Measurements from ENCODE around the gene GTF2H3. TPM values are rescaled to one million over a fixed set of nuclear protein-coding genes. Genes with fewer than 3 reads are reported as not detected.
"Not testable (repeated sequence)": the region's sequence is repeated elsewhere in the genome, so short reads cannot be mapped to it uniquely, and the experiment has no call there.

The GTF2H3 gene
- total RNA-seq, 1 experiment from 2014 or later: 85.0 TPM

DNA sequence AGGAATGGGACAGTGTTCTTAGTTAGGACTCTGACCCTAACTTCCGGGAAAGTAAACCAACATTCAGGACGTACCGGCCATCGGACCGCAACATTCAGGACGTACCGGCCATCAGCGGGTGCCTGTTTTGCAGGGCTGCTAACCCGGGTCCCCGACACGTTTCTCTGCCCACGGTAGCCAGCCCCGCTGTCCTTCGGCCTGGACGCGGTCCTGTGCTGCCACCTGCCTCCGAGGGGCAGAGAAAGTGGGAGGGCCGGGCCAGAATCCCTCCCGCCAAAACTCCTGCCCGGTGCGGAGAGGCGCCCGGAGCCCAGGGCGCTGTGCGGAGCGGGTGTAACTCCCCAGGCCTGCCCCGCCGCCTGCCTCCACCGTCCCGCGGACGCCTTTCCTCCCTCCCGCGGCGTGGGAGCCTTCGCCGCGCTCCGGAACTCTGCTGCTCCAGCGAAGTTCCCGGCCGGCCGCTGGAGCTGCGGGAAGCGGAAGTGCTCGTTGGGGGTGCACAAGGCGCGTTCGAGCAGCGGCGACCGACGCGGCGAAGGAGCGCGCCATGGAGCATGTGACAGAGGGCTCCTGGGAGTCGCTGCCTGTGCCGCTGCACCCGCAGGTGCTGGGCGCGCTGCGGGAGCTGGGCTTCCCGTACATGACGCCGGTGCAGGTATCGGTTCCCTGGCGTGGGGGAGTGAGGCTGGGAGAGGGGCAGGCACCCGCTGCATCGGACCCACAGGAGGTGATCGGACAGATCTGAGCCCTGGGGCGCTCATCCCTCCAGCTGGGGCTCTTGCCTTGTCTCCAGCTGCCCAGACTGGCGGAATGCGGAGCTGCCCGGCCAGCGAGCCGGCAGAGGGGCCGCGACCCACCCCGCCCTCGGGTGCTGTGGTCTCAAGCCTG, 31.8 kb upstream of the GTF2H3 start, which contains the start of gene DDX55:
Gene DDX55 (plus strand): TSS at position 498 of the 888 bp plus-strand sequence. CDS start 50 bp downstream, at position 548.
- Mint-ChIP-seq H3K4me3 (ENCODE audit: unreplicated experiment) (peak within 1 kb of the TSS; percentile 98), H3K36me3 (ENCODE audit: insufficient read depth, unreplicated experiment) (peaks cover 65% of the 10 kb centered on the region), H3K27ac (ENCODE audit: low read depth, unreplicated experiment) (peak within 1 kb of the TSS; percentile 92), H3K27me3 (ENCODE audit: insufficient read depth, unreplicated experiment) (no peaks in the 10 kb centered on the region), H3K4me1 (ENCODE audit: insufficient read depth, unreplicated experiment) (peaks cover 23% of the 10 kb centered on the region), H3K9me3 (ENCODE audit: unreplicated experiment) (no peaks in the 10 kb centered on the region)
- ChIA-PET CTCF (interaction anchor here (0.6 to 1.3 kb wide), 11 partner anchors 18 to 371 kb away, joined by 3 to 6 read pairs (median 3); partner anchors contain the start of gene SBNO1), POLR2A (interaction anchor here (0.7 to 5.2 kb wide), 26 partner anchors 11 to 1146 kb away, joined by 3 to 36 read pairs (median 5); partner anchors contain the start of genes ATP6V0A2, EIF2B1, GTF2H3 and KMT5A)
- intact Hi-C loops (cut with micrococcal nuclease): no loop called here
- TSS peak; percentile 74 for BruUV-seq (replicated peaks)
- TF ChIP-seq, protein P1, sequence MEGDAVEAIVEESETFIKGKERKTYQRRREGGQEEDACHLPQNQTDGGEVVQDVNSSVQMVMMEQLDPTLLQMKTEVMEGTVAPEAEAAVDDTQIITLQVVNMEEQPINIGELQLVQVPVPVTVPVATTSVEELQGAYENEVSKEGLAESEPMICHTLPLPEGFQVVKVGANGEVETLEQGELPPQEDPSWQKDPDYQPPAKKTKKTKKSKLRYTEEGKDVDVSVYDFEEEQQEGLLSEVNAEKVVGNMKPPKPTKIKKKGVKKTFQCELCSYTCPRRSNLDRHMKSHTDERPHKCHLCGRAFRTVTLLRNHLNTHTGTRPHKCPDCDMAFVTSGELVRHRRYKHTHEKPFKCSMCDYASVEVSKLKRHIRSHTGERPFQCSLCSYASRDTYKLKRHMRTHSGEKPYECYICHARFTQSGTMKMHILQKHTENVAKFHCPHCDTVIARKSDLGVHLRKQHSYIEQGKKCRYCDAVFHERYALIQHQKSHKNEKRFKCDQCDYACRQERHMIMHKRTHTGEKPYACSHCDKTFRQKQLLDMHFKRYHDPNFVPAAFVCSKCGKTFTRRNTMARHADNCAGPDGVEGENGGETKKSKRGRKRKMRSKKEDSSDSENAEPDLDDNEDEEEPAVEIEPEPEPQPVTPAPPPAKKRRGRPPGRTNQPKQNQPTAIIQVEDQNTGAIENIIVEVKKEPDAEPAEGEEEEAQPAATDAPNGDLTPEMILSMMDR (IDR thresholded peaks at IDR 0.05; ENCODE audit: unreplicated experiment): peak; percentile 42
- DNase-seq (ENCODE audit: unreplicated experiment): peak; percentile 82

DNA sequence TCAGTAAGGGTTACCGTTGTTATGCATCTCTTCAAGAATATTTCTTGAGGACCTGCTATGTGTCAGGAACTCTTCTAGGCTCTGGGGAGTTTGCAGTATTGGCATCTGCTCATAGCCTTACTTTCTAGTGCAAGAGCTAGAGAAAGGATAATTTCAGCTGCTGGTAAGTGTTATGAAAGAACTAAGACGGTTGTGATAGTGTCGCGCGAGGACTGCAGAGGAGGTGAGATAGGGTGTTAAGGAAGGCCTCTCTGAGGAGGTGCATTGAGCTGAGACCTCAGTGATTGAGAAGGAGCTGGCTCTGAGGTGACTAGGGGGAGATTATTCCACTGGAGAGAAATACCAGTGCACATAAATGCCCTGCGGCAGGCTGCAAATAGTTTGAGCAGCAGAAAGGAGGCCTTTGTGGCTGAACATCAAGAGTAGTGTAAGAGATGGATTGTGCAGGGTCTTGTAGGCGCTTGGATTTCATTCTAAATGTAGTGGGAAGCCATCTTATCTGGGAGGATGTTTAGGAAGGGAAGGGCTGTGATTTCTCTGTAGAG, 30.9 kb upstream of the GTF2H3 start:
- peaks cover 23% of the 10 kb centered on the region for H3K4me1 Mint-ChIP-seq (ENCODE audit: insufficient read depth, unreplicated experiment)
- H3K4me3 Mint-ChIP-seq (ENCODE audit: unreplicated experiment): peak overlapping the region; percentile 98
- H3K27me3 Mint-ChIP-seq (ENCODE audit: insufficient read depth, unreplicated experiment): no peaks in the 10 kb centered on the region
- ChIA-PET CTCF (interaction anchor here (0.6 to 1.2 kb wide), 10 partner anchors 20 to 372 kb away, joined by 3 to 6 read pairs (median 4); partner anchors contain the start of gene SBNO1), POLR2A (interaction anchor here (0.5 to 5.2 kb wide), 19 partner anchors 11 to 1145 kb away, joined by 3 to 36 read pairs (median 6); partner anchors contain the start of genes KMT5A, MPHOSPH9, MTRFR and SBNO1)
- BruUV-seq (replicated peaks): TSS peak; percentile 31
- no peaks in the 10 kb centered on the region for H3K9me3 Mint-ChIP-seq (ENCODE audit: unreplicated experiment)
- intact Hi-C loops (cut with micrococcal nuclease): no loop called here
- TF ChIP-seq, protein P1 (IDR thresholded peaks at IDR 0.05; ENCODE audit: unreplicated experiment): no peak
- peak; percentile 7 for DNase-seq (ENCODE audit: unreplicated experiment)
- peaks cover 65% of the 10 kb centered on the region for H3K36me3 Mint-ChIP-seq (ENCODE audit: insufficient read depth, unreplicated experiment)
- peak overlapping the region; percentile 92 for H3K27ac Mint-ChIP-seq (ENCODE audit: low read depth, unreplicated experiment)

DNA sequence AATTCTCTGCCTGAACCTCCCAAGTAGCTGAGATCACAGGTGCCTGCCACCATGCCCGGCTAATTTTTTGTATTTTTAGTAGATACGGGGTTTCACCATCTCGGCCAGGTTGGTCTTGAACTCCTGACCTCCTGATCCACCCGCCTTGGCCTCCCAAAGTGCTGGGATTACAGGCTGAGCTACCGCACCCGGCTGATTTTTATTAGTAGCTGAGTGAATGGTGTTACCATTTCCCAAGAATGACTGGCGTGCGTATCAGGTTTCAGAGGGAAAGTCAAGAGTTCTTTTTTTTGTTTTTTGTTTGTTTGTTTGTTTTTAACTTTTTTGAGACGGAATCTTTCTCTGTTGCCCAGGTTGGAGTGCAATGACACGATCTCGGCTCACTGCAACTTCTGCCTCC, 30.1 kb upstream of the GTF2H3 start:
- Mint-ChIP-seq H3K27ac (ENCODE audit: low read depth, unreplicated experiment) (peak overlapping the region; percentile 92), H3K36me3 (ENCODE audit: insufficient read depth, unreplicated experiment) (peaks cover 65% of the 10 kb centered on the region), H3K4me1 (ENCODE audit: insufficient read depth, unreplicated experiment) (peaks cover 23% of the 10 kb centered on the region), H3K4me3 (ENCODE audit: unreplicated experiment) (peak overlapping the region; percentile 98)
- H3K9me3 Mint-ChIP-seq (ENCODE audit: unreplicated experiment); BruUV-seq (replicated peaks); H3K27me3 Mint-ChIP-seq (ENCODE audit: insufficient read depth, unreplicated experiment); DNase-seq (ENCODE audit: unreplicated experiment); intact Hi-C loops (cut with micrococcal nuclease): not testable (repeated sequence)
- POLR2A ChIA-PET: interaction anchor here (1.1 to 5.2 kb wide), 7 partner anchors 10 to 370 kb away, joined by 3 to 36 read pairs (median 18); partner anchors contain the start of genes MPHOSPH9, MTRFR and SBNO1
- CTCF ChIA-PET: interaction anchor here (0.7 to 1.0 kb wide), 2 partner anchors 57 to 205 kb away, joined by 3 read pairs; no protein-coding TSS in a partner anchor

DNA sequence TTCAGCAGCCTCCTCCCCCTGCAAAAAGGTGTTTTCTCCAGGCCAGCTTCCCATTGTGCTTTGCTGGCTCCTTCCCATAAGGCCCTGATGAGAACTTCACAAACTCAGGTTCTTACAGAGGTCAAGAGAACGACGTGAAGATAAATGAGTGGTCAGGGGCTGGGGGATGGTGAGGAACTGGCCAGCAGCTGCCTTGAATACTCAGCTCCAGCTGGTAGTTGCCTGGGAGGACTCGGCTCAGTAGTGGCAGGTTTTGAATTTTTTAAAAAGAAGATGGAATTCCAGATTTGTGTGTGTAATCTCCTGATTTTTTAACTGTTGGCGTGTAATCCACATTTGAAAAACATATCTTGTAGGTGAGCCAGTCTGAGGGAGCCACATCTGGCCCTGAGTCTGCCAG, 25.9 kb upstream of the GTF2H3 start:
- no peak overlapping the region for H3K27ac Mint-ChIP-seq (ENCODE audit: low read depth, unreplicated experiment)
- no peaks in the 10 kb centered on the region for H3K27me3 Mint-ChIP-seq (ENCODE audit: insufficient read depth, unreplicated experiment)
- intact Hi-C loops (cut with micrococcal nuclease): no loop called here
- no peak for DNase-seq (ENCODE audit: unreplicated experiment)
- ChIA-PET POLR2A (interaction anchor here (0.8 kb wide), 1 partner anchor 24 kb away, joined by 3 read pairs; no protein-coding TSS in a partner anchor), CTCF (no interaction called here)
- no peak overlapping the region for H3K4me3 Mint-ChIP-seq (ENCODE audit: unreplicated experiment)
- no TSS peak for BruUV-seq (replicated peaks)
- H3K9me3 Mint-ChIP-seq (ENCODE audit: unreplicated experiment): no peaks in the 10 kb centered on the region
- TF ChIP-seq, protein P1 (IDR thresholded peaks at IDR 0.05; ENCODE audit: unreplicated experiment): no peak
- H3K4me1 Mint-ChIP-seq (ENCODE audit: insufficient read depth, unreplicated experiment): peaks cover 6% of the 10 kb centered on the region
- peaks cover 94% of the 10 kb centered on the region for H3K36me3 Mint-ChIP-seq (ENCODE audit: insufficient read depth, unreplicated experiment)

Measured in MCF 10A (cell line).